ENCODE results near the gene FNDC3B. TPM values are rescaled to one million over a fixed set of nuclear protein-coding genes. Genes with fewer than 3 reads are reported as not detected.

FNDC3B gene
- polyA plus RNA-seq, 1 donor, result 56.3 TPM

GRCh38 chr3:172391592-172392302, 352.4 kb downstream of the FNDC3B start:
- DNase-seq (ENCODE audit: low read depth), result no peak

DNA sequence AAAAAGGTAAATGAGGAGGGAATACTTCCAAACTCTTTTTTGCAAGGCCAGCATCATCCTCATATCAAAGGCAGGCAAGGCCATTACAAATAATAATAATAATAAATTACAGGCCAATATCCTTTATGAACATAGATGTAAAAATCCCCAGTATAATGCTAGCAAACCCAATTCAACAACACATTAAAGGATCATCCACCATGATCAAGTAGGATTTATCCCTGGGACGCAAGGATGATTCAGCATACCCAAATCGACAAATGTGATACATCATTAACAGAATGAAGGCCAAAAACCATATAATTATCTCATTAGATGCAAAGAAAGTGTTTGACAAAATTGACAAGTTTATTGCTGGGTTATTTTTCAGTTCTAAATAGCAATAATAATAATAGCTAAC, 355.3 kb downstream of the FNDC3B start:
- no peak for DNase-seq (ENCODE audit: low read depth)

DNA sequence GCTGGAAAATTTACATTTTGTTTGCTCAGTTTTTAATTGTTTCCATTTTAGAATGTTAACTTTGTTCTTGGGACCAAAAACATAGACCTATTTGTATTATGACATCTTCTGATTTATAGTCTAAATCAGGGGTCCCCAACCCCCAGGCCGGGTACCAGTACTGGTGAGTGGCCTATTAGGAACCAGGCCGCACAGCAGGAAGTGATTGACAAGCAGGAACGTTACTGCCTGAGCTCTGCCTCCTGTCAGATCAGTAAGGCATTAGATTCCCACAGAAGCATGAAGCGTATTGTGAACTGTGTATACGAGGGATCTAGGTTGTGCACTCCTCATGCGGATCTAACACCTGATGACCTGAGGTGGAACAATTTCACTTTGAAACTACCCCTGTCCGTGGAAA, 357.0 kb downstream of the FNDC3B start:
- no peak for DNase-seq (ENCODE audit: low read depth)

- no peak for DNase-seq (ENCODE audit: low read depth)
These were observed 358.5 kb downstream of the FNDC3B start for GRCh38 chr3:172397716-172398405.

- no peak for DNase-seq (ENCODE audit: low read depth)
These were observed 359.1 kb downstream of the FNDC3B start for GRCh38 chr3:172398484-172398883.

- DNase-seq (ENCODE audit: low read depth), result no peak
These were observed 362.7 kb downstream of the FNDC3B start for GRCh38 chr3:172402090-172402489.

GRCh38 chr3:172402892-172403643, 363.7 kb downstream of the FNDC3B start:
- no peak for DNase-seq (ENCODE audit: low read depth)

DNA sequence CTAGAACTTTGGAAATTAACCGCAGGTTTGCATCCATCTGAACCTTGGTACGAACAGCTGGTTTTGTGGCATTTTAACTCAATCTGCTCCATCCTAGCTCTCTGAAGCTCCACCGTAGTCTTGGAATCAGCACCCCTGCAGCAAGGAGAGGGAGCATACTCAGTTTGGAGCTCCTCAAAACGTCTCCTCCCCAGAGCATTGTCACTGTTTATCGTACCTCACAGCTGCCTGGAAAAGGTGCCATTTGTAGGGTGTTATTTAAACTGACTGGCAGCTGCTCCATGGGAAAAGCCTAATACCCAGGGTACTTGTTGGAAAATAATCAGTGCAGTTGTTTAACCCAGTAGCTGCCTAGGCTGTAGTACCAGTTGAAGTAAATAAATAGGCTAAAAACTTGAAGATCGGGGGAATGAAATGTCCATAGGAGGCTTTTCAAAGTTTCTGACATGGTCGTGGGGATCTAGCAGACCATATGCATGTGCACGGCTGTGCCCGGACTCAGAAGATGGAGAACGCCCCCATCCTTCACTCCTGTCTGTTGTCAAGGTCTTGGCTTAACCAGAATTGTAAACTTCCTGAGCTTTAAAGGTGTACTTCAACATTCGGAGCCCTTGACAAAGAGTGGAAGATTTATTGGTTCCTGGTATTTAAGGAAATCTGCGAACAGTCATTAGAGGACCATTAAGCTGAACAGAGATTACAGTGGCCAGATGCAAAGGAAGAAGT, 365.0 kb downstream of the FNDC3B start:
- no peak for DNase-seq (ENCODE audit: low read depth)

GRCh38 chr3:172405914-172406313, 366.5 kb downstream of the FNDC3B start:
- no peak for DNase-seq (ENCODE audit: low read depth)

DNA sequence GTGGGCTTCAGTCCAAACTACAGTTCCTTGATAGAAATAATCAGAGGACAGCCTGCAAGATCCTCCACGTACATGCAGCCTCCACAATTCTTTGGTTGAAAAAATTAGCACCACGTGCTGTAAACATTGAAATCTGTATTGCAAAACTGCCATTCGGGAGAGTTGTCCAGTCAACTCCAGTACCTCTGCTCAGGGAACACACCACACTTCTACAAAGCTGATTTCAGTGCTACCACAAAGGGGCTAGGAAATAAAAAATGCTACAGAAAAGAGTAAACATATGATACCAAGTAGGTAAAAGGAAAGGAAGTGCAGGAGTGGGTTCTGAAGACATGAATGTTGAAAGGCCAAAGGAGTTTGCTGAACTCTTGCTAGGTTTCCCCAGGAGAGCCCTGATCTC, 368.5 kb downstream of the FNDC3B start:
- DNase-seq (ENCODE audit: low read depth), result no peak

GRCh38 chr3:172410702-172411477, 371.5 kb downstream of the FNDC3B start:
- no peak for DNase-seq (ENCODE audit: low read depth)

DNA sequence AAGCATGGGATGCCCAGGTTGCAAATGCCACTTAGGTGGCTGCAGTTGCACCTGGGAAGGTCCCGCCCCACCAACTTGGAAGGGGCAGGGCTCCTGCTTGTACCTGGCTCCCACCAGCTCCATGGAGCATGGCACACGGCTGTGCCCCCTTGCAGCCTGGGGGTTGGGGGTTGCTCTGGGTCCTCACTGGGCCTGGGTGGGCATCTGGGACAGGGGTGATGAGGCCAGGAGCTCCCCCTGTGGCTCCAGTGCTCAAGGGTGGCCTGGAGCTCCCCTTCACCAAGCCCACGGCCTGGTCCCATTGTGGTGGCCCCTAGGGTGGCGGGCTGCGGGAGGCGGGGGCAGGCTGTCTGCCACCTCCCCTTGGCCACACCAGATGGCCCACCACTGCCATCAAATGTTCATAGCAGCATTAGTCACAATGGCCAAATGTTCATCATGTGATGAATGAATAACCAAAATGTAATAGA, 372.1 kb downstream of the FNDC3B start:
- DNase-seq (ENCODE audit: low read depth), result no peak

DNA sequence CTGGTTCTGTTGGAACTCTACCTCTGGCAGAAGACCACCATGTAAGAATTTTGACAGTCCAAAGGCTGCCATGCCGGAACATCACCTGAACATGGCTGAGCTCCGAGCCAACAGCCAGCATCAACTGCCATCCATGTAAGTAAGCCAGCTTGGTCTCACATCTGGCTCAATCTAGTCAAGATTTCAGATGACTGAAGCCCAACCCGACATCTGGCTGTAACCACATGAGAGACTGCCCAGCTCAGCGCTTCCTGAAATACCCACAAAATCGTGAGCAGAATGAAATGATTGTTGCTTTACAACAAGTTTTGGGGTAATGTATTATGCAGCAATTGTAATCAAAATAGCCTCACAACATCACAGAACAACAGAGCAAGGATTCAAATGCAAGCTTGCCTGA, 375.9 kb downstream of the FNDC3B start:
- no peak for DNase-seq (ENCODE audit: low read depth)

GRCh38 chr3:172437713-172438112, 398.3 kb downstream of the FNDC3B start:
- DNase-seq (ENCODE audit: low read depth), result no peak

DNA sequence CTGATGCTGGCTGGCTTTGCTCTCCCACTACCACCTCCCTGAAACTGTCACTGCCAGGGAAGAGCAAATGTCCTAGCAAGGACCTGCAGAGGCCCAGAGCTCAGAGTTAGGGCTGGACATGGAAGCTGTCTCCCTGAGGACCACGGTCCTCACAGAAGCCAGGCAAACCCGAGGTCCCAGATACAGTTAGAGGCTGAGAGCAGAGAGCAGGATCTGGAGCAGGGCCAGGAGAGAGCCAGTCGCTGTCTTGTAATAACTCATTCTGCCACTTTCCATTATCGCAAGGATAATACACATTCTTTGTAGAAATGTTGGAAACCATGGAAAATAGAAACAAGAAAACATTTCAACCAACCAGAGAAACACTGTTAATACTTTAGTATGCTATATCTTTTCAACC, 398.8 kb downstream of the FNDC3B start:
- DNase-seq (ENCODE audit: low read depth), result no peak

GRCh38 chr3:172441581-172441980, 402.2 kb downstream of the FNDC3B start:
- no peak for DNase-seq (ENCODE audit: low read depth)

DNA sequence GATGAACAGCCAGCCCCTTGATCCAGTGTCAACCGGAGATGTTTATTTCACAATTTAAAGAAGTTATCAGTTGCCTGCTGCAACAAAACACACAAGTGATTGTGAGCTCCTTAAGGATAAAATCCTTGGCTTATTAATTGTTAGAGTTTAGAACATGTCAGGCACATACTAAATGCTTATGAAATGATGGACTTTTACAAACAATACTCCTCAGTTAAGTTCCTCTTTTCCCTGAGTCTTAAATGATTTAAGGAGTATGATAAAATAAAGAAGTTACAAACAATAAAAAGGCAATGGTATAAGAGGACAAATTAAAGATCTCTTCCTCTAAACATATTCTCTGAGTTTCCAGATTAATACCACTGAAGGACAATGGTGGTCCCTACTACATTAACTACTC, 403.2 kb downstream of the FNDC3B start:
- no peak for DNase-seq (ENCODE audit: low read depth)

DNA sequence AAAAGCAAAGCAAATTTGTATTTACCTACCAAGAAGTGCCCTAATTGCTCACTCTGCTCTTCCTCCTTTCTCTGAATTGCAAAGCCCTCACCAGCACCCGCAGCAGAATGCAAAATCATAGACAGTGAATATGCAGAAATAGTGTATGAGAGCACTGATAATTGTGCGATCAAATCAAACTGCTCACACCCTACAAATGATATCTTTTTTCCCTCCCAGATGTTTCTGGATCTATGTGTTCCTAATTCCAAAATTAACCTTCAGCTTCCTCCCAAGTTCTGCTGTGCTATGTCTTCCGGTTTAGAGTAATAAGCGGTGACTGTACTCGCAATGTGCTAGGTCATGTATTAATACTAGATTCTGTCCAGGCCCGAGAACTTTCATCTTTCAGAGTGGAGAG, 405.4 kb downstream of the FNDC3B start:
- no peak for DNase-seq (ENCODE audit: low read depth)

- DNase-seq (ENCODE audit: low read depth), result no peak
These were observed 406.8 kb downstream of the FNDC3B start for GRCh38 chr3:172446198-172446597.

- no peak for DNase-seq (ENCODE audit: low read depth)
These were observed 408.5 kb downstream of the FNDC3B start, which contains the start of gene GHSR for GRCh38 chr3:172447611-172448579. Gene GHSR, minus strand, starts transcription at chr3:172448456. Its CDS starts 43 bp downstream, at chr3:172448413.

Data from forelimb muscle (tissue), 1 donor.